Panc1 (cell line): ENCODE data around the gene FOXP2. TPM values are rescaled to one million over a fixed set of nuclear protein-coding genes. Genes with fewer than 3 reads are reported as not detected.

Experiments
- ATAC-seq: fragments of 200-7000 bp; cut with Tn5 transposase; 2 replicates; pipeline ENCODE4 v1.9.1; 2020; ENCODE audit warnings: mild to moderate bottlenecking, moderate library complexity
- BruUV-seq: library from RNA; stranded (reverse); fragments of 400-500 nt; replicated peaks from 2 replicates; lab custom pipeline; 2021; lab: Mats Ljungman, UMichigan
- CTCF ChIA-PET: fragments of 300-600 bp; sonication (Branson Sonifier 250); formaldehyde crosslinking; loops from one replicate; lab custom pipeline; 2022; ENCODE audit warnings: antibody characterized with exemption; lab: Charles Lee
- POLR2A ChIA-PET: fragments of 300-600 bp; sonication (Branson Sonifier 250); formaldehyde crosslinking; loops from one replicate; lab custom pipeline; 2022; ENCODE audit warnings: antibody characterized with exemption; lab: Charles Lee
- DNase-seq: peaks from one replicate; pipeline ENCODE4 v3.0.0-alpha.2; 2010; ENCODE audit warnings: low read depth, low spot score
- H3K27ac ChIP-seq: 2 replicates; pipeline ENCODE4 v1.5.1; 2011; ENCODE audit warnings: mild to moderate bottlenecking, low read length, inconsistent platforms
- H3K27me3 ChIP-seq: fragments of 200-500 bp; sonication (Bioruptor generic); 2 replicates; pipeline ENCODE4 v1.6.0; 2014; ENCODE audit warnings: low read length, inconsistent platforms; ENCODE audit not compliant: control insufficient read depth, insufficient read depth
- H3K36me3 ChIP-seq: fragments of 200-500 bp; sonication (Bioruptor generic); 2 replicates; pipeline ENCODE4 v1.5.1; 2014; ENCODE audit warnings: inconsistent platforms, mild to moderate bottlenecking, low read length, moderate library complexity; ENCODE audit not compliant: control insufficient read depth, insufficient read depth
- H3K4me1 ChIP-seq: 2 replicates; pipeline ENCODE4 v1.5.1; 2011; ENCODE audit warnings: inconsistent platforms, mild to moderate bottlenecking, low read length, moderate library complexity; ENCODE audit not compliant: control insufficient read depth, insufficient read depth
- H3K4me3 ChIP-seq, 2 experiments: 2 replicates each; pipeline ENCODE4 v1.5.1; 2011 to 2012; ENCODE audit warnings: low read depth in 2 of 2, low read length in 2 of 2, mild to moderate bottlenecking in 2 of 2, inconsistent platforms in 1 of 2, moderate library complexity in 1 of 2
- H3K9me3 ChIP-seq: fragments of 200-500 bp; sonication (Bioruptor generic); 2 replicates; pipeline ENCODE4 v1.5.1; 2014; ENCODE audit warnings: low read depth, mild to moderate bottlenecking, inconsistent platforms, low read length, moderate library complexity; ENCODE audit not compliant: control insufficient read depth, insufficient read depth
- POLR2AphosphoS5 ChIP-seq: IDR thresholded peaks from 2 replicates; pipeline ENCODE4 v1.6.1; 2012; ENCODE audit warnings: mild to moderate bottlenecking, low read depth, low read length, moderate library complexity
- SIN3A ChIP-seq: IDR thresholded peaks from 2 replicates; pipeline ENCODE4 v1.6.1; 2012; ENCODE audit warnings: low read depth, mild to moderate bottlenecking, low read length, moderate library complexity, borderline replicate concordance; ENCODE audit not compliant: insufficient read depth
- TCF7L2 ChIP-seq: IDR thresholded peaks from 2 replicates; pipeline ENCODE4 v1.6.1; 2011; ENCODE audit warnings: mild to moderate bottlenecking, low read depth, low read length, inconsistent platforms
- in situ Hi-C: cut with HindIII; loops from 2 replicates; pipeline ENCODE4 v1.10.0; 2016; ENCODE audit warnings: low sequenced_read_pairs, low pct_unique_long_range_greater_than_20kb
- intact Hi-C: fragments of 100-400 bp; cut with micrococcal nuclease; formaldehyde crosslinking; loops from one replicate; pipeline ENCODE4 v1.10.0; 2022; ENCODE audit not compliant: unreplicated experiment
- total RNA-seq: library from RNA; stranded (reverse); gene quantifications from one replicate; pipeline ENCODE4 v1.2.1, GENCODE V29; 2021; ENCODE audit not compliant: unreplicated experiment
- TF ChIP-seq, protein P1 (sequence below), 2 experiments: IDR thresholded peaks; 2 replicates each; pipeline ENCODE4 v1.6.1; 2011 to 2012; ENCODE audit warnings: low read depth in 2 of 2, control low read depth in 1 of 2, low read length in 1 of 2, mild to moderate bottlenecking in 1 of 2, moderate library complexity in 1 of 2; ENCODE audit not compliant: insufficient read depth in 1 of 2
- TF ChIP-seq, protein P2 (sequence below): fragments of 450-650 bp; IDR thresholded peaks from 2 replicates; pipeline ENCODE4 v1.5.1; 2017; ENCODE audit warnings: mild to moderate bottlenecking

Gene FOXP2
- total RNA-seq, 1 experiment from 2014 or later: 0.54 TPM

DNA sequence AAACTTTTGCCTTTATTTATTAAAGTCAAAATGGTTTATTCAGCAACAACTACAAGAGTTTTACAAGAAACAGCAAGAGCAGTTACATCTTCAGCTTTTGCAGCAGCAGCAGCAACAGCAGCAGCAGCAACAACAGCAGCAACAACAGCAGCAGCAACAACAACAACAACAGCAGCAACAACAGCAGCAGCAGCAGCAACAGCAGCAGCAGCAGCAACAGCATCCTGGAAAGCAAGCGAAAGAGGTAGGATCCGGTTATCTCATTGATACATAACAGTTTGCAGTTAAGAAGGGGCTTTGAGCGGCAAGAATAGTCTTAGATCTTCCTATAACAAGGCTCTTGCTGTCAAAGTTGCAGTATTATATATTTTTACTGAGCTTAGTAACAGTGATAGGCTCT is 215.1 kb downstream of the FOXP2 start:
- no TSS peak for BruUV-seq
- Histone ChIP-seq H3K36me3 (no peaks in the 10 kb centered on the region), H3K27ac (no peak overlapping the region), H3K4me3 (no peak overlapping the region), H3K9me3 (no peaks in the 10 kb centered on the region), H3K27me3 (no peaks in the 10 kb centered on the region), H3K4me1 (peaks cover 5% of the 10 kb centered on the region; the same call in 1 of the 2 replicates)
- DNase-seq (no peak), ATAC-seq (0 out of 2 replicates have a peak, but pooled peaks have one; percentile 30)
- in situ Hi-C loops: no loop called here
- TF ChIP-seq POLR2AphosphoS5 (no peak), SIN3A (no peak), TCF7L2 (no peak)
- TF ChIP-seq, protein P1, sequence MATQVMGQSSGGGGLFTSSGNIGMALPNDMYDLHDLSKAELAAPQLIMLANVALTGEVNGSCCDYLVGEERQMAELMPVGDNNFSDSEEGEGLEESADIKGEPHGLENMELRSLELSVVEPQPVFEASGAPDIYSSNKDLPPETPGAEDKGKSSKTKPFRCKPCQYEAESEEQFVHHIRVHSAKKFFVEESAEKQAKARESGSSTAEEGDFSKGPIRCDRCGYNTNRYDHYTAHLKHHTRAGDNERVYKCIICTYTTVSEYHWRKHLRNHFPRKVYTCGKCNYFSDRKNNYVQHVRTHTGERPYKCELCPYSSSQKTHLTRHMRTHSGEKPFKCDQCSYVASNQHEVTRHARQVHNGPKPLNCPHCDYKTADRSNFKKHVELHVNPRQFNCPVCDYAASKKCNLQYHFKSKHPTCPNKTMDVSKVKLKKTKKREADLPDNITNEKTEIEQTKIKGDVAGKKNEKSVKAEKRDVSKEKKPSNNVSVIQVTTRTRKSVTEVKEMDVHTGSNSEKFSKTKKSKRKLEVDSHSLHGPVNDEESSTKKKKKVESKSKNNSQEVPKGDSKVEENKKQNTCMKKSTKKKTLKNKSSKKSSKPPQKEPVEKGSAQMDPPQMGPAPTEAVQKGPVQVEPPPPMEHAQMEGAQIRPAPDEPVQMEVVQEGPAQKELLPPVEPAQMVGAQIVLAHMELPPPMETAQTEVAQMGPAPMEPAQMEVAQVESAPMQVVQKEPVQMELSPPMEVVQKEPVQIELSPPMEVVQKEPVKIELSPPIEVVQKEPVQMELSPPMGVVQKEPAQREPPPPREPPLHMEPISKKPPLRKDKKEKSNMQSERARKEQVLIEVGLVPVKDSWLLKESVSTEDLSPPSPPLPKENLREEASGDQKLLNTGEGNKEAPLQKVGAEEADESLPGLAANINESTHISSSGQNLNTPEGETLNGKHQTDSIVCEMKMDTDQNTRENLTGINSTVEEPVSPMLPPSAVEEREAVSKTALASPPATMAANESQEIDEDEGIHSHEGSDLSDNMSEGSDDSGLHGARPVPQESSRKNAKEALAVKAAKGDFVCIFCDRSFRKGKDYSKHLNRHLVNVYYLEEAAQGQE (IDR thresholded peaks at IDR 0.05; ENCODE audit: insufficient read depth in 1 of 2, low read depth in 2 of 2, low read length in 1 of 2): no peak
- TF ChIP-seq, protein P2, sequence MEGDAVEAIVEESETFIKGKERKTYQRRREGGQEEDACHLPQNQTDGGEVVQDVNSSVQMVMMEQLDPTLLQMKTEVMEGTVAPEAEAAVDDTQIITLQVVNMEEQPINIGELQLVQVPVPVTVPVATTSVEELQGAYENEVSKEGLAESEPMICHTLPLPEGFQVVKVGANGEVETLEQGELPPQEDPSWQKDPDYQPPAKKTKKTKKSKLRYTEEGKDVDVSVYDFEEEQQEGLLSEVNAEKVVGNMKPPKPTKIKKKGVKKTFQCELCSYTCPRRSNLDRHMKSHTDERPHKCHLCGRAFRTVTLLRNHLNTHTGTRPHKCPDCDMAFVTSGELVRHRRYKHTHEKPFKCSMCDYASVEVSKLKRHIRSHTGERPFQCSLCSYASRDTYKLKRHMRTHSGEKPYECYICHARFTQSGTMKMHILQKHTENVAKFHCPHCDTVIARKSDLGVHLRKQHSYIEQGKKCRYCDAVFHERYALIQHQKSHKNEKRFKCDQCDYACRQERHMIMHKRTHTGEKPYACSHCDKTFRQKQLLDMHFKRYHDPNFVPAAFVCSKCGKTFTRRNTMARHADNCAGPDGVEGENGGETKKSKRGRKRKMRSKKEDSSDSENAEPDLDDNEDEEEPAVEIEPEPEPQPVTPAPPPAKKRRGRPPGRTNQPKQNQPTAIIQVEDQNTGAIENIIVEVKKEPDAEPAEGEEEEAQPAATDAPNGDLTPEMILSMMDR: no peak
- intact Hi-C loops: no loop called here
- CTCF ChIA-PET: no interaction called here
- POLR2A ChIA-PET: interaction anchor here (0.5 kb wide), 1 partner anchor 643 kb away, joined by 4 read pairs; no protein-coding TSS in a partner anchor

DNA sequence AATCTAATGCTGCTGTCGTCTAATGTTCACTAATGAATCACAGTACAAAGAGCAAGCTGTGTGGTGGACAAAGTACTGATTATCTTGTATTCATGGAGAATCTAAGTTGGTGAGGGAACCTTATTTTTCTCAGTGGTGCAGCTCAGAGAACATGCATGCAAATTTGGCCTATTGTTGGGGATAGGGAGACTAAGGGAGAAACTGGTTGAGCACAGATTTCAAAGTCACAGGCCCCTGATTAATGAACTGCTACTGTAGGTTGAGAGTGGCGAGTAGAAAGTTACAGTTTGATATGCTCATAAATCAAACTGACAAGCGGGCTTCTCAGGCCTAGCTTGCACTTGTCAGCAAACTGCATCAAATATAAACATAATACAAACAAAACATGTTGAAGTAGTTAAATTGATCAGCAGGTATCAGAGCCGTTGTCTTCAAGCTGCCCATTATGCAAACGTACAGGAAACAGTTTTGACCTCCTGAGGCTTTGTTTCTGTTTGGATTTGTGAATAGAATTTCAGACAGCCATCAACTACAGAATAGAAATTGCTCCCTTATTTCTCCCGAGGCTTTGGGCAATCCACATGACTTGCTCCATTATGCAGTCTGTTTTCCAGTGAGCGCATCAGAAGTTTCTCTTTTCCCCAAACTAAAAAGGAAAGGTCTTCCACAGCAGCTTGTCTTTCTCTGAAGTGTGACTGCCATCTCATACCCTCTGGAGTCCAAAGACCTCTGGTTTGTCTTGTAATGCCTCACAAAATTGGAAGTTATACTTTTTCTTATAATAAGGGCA is 215.8 kb downstream of the FOXP2 start:
- ATAC-seq (peak; percentile 42; the same call in 1 of the 2 replicates), DNase-seq (no peak)
- H3K4me1 ChIP-seq: peaks cover 5% of the 10 kb centered on the region; the same call in 1 of the 2 replicates
- H3K4me3 ChIP-seq: no peak overlapping the region
- POLR2A ChIA-PET: interaction anchor here (0.5 kb wide), 1 partner anchor 642 kb away, joined by 4 read pairs; no protein-coding TSS in a partner anchor
- TF ChIP-seq, protein P1 (IDR thresholded peaks at IDR 0.05; ENCODE audit: insufficient read depth in 1 of 2, low read depth in 2 of 2, low read length in 1 of 2): no peak
- TF ChIP-seq, protein P2: no peak
- TF ChIP-seq SIN3A (no peak), POLR2AphosphoS5 (no peak), TCF7L2 (no peak)
- H3K27ac ChIP-seq: peak overlapping the region; percentile 44
- CTCF ChIA-PET: no interaction called here
- H3K9me3 ChIP-seq: no peaks in the 10 kb centered on the region
- BruUV-seq: no TSS peak
- no peaks in the 10 kb centered on the region for H3K36me3 ChIP-seq
- H3K27me3 ChIP-seq: no peaks in the 10 kb centered on the region
- intact Hi-C loops (no loop called here), in situ Hi-C loops (no loop called here)
